ENCODE measurements around the gene TBC1D14. TPM values are rescaled to one million over a fixed set of nuclear protein-coding genes. Genes with fewer than 3 reads are reported as not detected.

Gene TBC1D14
- total RNA-seq, 2 experiments from 2014 or later: 39.4 to 39.8 TPM

DNA sequence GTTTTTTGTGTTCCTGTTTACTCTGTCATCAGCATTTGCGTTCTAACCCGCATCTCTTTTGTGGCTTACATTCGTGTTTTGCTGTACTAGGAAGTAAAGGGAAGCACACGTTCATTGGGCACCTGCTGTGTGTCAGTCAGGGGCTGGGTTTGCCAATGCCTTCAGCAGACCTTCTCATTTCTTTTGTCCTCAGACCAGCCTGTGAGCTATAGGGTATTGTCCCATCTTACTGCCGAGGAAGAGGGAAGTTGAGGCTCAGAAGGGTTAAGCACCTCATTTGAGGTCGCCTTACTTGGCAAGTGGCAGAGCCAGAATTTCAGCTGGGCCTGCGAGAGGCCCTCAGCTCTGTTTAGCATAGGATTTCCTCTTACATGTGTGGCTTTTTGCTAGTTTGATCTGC lies 8.7 kb downstream of the TBC1D14 start:
- DNase-seq: peak; percentile 46
- H3K4me3 Mint-ChIP-seq: peak overlapping the region; percentile 62
- no peaks in the 10 kb centered on the region for H3K27me3 Mint-ChIP-seq (ENCODE audit: low read depth)
- H3K27ac Mint-ChIP-seq: peak overlapping the region; percentile 92
- CTCF ChIA-PET: interaction anchor here (0.7 to 3.3 kb wide), 10 partner anchors 9 to 243 kb away, joined by 3 to 17 read pairs (median 4); no protein-coding TSS in a partner anchor
- H3K36me3 Mint-ChIP-seq (ENCODE audit: low read depth): peaks cover 12% of the 10 kb centered on the region
- peak; percentile 54 for ATAC-seq
- POLR2A ChIA-PET: interaction anchor here (0.7 to 2.7 kb wide), 5 partner anchors 9 to 150 kb away, joined by 3 to 8 read pairs (median 6); partner anchors contain the start of genes GRPEL1 and TADA2B
- H3K4me1 Mint-ChIP-seq (ENCODE audit: low read depth): peaks cover 58% of the 10 kb centered on the region
- H3K9me3 Mint-ChIP-seq (ENCODE audit: insufficient read depth): no peaks in the 10 kb centered on the region

DNA sequence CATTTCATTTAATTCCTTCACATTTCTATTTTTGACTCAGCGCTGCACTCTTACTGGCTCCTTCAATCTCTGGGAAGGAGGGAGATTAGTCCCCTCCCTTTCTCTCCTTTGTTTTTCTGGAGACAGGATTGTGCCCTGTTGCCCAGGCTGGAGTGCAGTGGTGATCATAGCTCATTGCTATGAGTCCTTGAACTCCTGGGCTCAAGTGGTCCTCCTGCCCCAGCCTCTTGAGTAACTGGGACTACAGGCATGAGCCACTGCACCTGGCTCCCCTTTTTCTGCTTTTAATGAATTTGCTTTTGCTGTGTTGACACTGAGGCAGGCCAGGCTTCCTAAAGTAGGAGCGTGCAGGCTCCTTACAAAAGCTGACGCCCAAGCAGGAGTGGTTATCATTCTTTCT lies 10.5 kb downstream of the TBC1D14 start:
- Mint-ChIP-seq H3K4me3 (no peak overlapping the region), H3K4me1 (ENCODE audit: low read depth) (peaks cover 60% of the 10 kb centered on the region), H3K9me3 (ENCODE audit: insufficient read depth) (no peaks in the 10 kb centered on the region), H3K27me3 (ENCODE audit: low read depth) (no peaks in the 10 kb centered on the region), H3K27ac (peak overlapping the region; percentile 49), H3K36me3 (ENCODE audit: low read depth) (peaks cover 28% of the 10 kb centered on the region)
- DNase-seq (no peak), ATAC-seq (no peak)
- CTCF ChIA-PET: interaction anchor here (0.7 to 2.4 kb wide), 4 partner anchors 22 to 123 kb away, joined by 3 to 8 read pairs (median 3); partner anchors contain the start of gene TADA2B
- POLR2A ChIA-PET: interaction anchor here (0.7 kb wide), 1 partner anchor 67 kb away, joined by 5 read pairs; no protein-coding TSS in a partner anchor

DNA sequence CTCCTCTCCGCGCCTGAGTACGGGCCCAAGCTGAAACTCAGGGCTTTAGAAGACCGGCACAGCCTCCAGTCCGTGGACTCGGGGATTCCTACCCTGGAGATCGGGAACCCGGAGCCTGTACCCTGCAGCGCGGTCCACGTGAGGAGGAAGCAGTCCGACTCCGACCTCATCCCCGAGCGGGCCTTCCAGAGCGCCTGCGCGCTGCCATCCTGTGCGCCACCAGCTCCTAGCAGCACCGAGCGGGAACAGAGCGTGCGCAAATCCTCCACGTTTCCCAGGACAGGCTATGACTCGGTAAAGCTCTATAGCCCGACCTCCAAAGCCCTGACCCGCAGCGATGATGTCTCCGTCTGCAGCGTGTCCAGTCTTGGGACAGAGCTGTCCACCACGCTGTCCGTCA lies 13.9 kb downstream of the TBC1D14 start:
- H3K27me3 Mint-ChIP-seq (ENCODE audit: low read depth): no peaks in the 10 kb centered on the region
- no peak for DNase-seq

DNA sequence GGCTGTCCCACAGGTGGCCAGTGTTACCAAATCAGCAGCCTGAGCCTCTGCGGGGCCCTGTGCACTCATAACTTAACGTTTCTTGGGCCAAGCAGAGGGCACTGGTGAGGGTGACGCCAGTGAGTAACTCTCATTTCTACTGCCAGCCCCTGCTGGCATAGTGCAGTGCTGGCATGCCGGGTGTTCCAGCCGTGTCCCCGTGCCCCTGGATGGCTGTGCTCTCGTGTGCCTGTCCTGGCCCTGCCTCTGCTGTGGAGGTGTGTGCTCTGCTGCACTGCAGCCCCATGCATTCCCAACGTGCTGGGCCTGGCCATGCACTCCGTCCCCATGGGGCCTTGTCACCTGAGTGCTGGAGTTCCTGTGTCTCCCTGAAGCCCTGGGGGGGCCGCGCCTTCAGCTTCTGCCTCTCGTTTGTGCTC lies 14.7 kb downstream of the TBC1D14 start:
- no peak overlapping the region for H3K27ac Mint-ChIP-seq
- CTCF ChIA-PET: interaction anchor here (0.9 to 1.3 kb wide), 3 partner anchors 11 to 50 kb away, joined by 3 read pairs; no protein-coding TSS in a partner anchor

More for the DNA sequence above, 13.9 kb downstream of the TBC1D14 start:
- no peak for ATAC-seq
- peaks cover 54% of the 10 kb centered on the region for H3K36me3 Mint-ChIP-seq (ENCODE audit: low read depth)
- H3K4me3 Mint-ChIP-seq: no peak overlapping the region
- ChIA-PET POLR2A (interaction anchor here (0.8 kb wide), 1 partner anchor 10 kb away, joined by 3 read pairs; no protein-coding TSS in a partner anchor), CTCF (interaction anchor here (0.9 to 1.3 kb wide), 3 partner anchors 10 to 50 kb away, joined by 3 to 6 read pairs (median 3); no protein-coding TSS in a partner anchor)
- H3K4me1 Mint-ChIP-seq (ENCODE audit: low read depth): peaks cover 63% of the 10 kb centered on the region
- no peak overlapping the region for H3K27ac Mint-ChIP-seq
- H3K9me3 Mint-ChIP-seq (ENCODE audit: insufficient read depth): no peaks in the 10 kb centered on the region

DNA sequence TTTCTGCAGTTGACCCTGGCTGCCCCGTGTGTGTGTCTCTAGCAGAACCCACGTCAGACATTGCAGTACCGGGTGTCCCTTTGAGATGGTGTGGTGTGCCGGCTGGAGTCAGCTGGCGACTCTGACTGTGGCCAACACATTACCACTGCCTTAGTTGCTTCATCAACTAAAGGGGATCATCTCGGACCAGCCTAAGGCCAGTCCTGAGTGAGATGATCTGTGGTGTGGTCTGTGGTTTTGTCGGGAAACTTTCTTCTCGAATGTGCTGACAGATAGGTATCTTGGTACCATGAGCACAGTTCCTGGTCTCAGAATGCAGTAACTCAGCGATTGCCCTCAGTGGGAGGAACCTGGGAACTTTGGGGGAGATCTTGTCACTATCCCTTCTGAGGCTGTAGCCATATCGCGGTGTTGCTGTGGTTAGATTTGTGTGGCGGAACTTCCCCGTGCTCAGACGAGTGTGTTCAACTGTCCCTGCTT lies 15.8 kb downstream of the TBC1D14 start:
- Mint-ChIP-seq H3K9me3 (ENCODE audit: insufficient read depth) (no peaks in the 10 kb centered on the region), H3K27ac (peak overlapping the region; percentile 65), H3K27me3 (ENCODE audit: low read depth) (no peaks in the 10 kb centered on the region), H3K4me3 (peak overlapping the region; percentile 44), H3K4me1 (ENCODE audit: low read depth) (peaks cover 62% of the 10 kb centered on the region), H3K36me3 (ENCODE audit: low read depth) (peaks cover 55% of the 10 kb centered on the region)
- DNase-seq: no peak
- CTCF ChIA-PET: interaction anchor here (1.0 to 1.4 kb wide), 4 partner anchors 8 to 41 kb away, joined by 3 to 7 read pairs (median 3); no protein-coding TSS in a partner anchor
- POLR2A ChIA-PET: interaction anchor here (0.6 to 2.7 kb wide), 6 partner anchors 8 to 1288 kb away, joined by 3 to 10 read pairs (median 4); partner anchors contain the start of gene TBC1D14
- peak; percentile 18 for ATAC-seq

More for the DNA sequence above, 14.7 kb downstream of the TBC1D14 start:
- POLR2A ChIA-PET: no interaction called here
- no peak for ATAC-seq
- peaks cover 54% of the 10 kb centered on the region for H3K36me3 Mint-ChIP-seq (ENCODE audit: low read depth)
- H3K4me3 Mint-ChIP-seq: no peak overlapping the region
- H3K9me3 Mint-ChIP-seq (ENCODE audit: insufficient read depth): no peaks in the 10 kb centered on the region
- DNase-seq: no peak
- no peaks in the 10 kb centered on the region for H3K27me3 Mint-ChIP-seq (ENCODE audit: low read depth)
- H3K4me1 Mint-ChIP-seq (ENCODE audit: low read depth): peaks cover 66% of the 10 kb centered on the region

DNA sequence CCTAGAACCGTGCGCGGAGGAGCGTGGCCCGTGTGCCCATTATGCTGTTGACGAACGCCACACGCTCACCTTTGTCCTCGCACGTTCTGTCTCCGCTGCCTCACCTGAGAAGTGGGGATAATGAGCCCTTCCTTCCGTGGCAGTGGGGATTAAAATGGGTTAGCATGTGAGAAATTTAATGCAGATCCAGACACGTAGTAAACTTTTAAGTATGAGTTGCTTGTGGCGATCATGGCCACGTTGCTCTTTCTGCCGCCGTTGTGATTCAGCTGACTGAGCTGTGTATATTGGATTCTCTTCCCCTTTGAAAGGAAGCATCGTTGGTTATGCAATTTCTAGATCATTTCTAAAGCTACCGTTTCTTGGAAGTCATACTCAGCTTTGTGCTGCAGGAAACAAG lies 16.5 kb downstream of the TBC1D14 start:
- no peaks in the 10 kb centered on the region for H3K9me3 Mint-ChIP-seq (ENCODE audit: insufficient read depth)
- CTCF ChIA-PET: interaction anchor here (1.0 to 3.4 kb wide), 11 partner anchors 7 to 145 kb away, joined by 3 to 15 read pairs (median 5); a partner anchor contains a TSS
- ATAC-seq (no peak), DNase-seq (no peak)
- no peaks in the 10 kb centered on the region for H3K27me3 Mint-ChIP-seq (ENCODE audit: low read depth)
- peak overlapping the region; percentile 65 for H3K27ac Mint-ChIP-seq
- peaks cover 60% of the 10 kb centered on the region for H3K4me1 Mint-ChIP-seq (ENCODE audit: low read depth)
- H3K4me3 Mint-ChIP-seq: peak overlapping the region; percentile 44
- POLR2A ChIA-PET: interaction anchor here (0.7 to 2.7 kb wide), 6 partner anchors 9 to 150 kb away, joined by 3 to 10 read pairs (median 4); partner anchors contain the start of gene TBC1D14
- H3K36me3 Mint-ChIP-seq (ENCODE audit: low read depth): peaks cover 55% of the 10 kb centered on the region

DNA sequence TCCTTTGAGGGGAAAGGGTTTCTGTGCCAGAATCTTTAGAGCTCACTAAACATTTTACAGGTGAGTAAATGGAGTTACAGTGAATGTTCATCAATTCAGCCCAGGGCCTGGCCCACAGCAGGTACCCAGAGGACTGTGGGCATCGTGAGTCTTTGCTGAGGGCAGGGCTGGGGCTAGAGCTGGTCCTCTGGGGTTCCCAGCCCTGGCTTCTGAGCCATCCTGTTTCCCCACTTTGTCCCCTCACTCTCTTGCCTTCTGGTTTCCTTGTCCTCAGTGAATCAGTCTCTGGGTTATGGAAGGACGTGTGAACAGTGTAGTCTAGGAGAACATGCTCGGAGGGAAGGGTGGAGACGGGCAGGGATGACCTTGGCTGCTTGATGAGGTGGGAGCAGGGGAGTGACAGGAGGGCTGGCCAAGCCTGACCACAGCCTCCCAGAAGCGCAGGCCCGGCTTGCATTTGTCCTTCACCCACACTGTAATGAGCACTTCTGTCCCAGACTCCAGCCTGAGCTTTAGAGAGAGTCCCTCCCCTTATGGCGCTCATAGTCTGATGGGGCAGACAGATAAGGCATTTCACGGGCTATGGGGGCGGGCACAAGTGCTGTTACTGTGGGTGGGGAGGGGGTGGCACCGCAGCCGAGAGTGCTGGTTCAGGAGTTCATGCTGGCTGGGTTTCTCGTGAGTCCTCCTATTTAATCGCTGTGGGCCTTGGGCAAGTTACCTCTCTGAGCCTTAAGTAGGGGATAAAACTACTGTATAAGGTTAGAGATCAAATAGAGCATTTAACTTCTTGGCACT lies 17.3 kb downstream of the TBC1D14 start:
- H3K27me3 Mint-ChIP-seq (ENCODE audit: low read depth): no peaks in the 10 kb centered on the region
- peaks cover 62% of the 10 kb centered on the region for H3K36me3 Mint-ChIP-seq (ENCODE audit: low read depth)
- H3K4me1 Mint-ChIP-seq (ENCODE audit: low read depth): peaks cover 58% of the 10 kb centered on the region
- CTCF ChIA-PET: interaction anchor here (0.7 to 3.4 kb wide), 16 partner anchors 8 to 207 kb away, joined by 3 to 15 read pairs (median 4); a partner anchor contains a TSS
- ATAC-seq (peak; percentile 87), DNase-seq (peak; percentile 72)
- peak overlapping the region; percentile 44 for H3K4me3 Mint-ChIP-seq
- no peaks in the 10 kb centered on the region for H3K9me3 Mint-ChIP-seq (ENCODE audit: insufficient read depth)
- POLR2A ChIA-PET: interaction anchor here (0.7 to 2.7 kb wide), 7 partner anchors 10 to 60 kb away, joined by 3 to 10 read pairs (median 6); partner anchors contain the start of gene TBC1D14
- H3K27ac Mint-ChIP-seq: peak overlapping the region; percentile 65

DNA sequence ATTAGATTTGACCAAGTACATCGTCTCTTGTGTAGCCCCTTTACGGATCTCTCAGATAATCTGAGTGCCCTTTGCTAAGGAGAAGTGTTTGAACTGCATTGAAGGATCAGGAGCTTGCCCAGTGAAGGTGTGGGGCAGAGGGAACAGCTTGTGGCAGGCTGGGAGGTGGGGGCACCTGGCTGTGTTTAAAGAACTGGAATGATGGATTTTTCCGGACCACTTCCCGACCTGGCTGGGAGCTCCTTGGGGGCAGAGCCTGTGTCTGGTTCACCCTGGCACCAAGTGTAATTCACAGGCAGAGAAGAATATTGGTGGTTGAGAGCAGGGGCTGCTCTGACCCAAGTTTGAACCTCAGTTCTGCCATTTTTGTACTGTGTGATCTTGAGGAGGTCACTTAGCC lies 18.5 kb downstream of the TBC1D14 start:
- ATAC-seq (no peak), DNase-seq (no peak)
- ChIA-PET CTCF (interaction anchor here (0.9 to 3.4 kb wide), 4 partner anchors 14 to 143 kb away, joined by 3 to 15 read pairs (median 6); no protein-coding TSS in a partner anchor), POLR2A (interaction anchor here (1.0 to 2.0 kb wide), 5 partner anchors 11 to 59 kb away, joined by 3 to 8 read pairs (median 4); partner anchors contain the start of gene TBC1D14)
- Mint-ChIP-seq H3K27me3 (ENCODE audit: low read depth) (no peaks in the 10 kb centered on the region), H3K4me1 (ENCODE audit: low read depth) (peaks cover 49% of the 10 kb centered on the region), H3K36me3 (ENCODE audit: low read depth) (peaks cover 68% of the 10 kb centered on the region), H3K4me3 (no peak overlapping the region), H3K9me3 (ENCODE audit: insufficient read depth) (no peaks in the 10 kb centered on the region), H3K27ac (peak overlapping the region; percentile 31)

DNA sequence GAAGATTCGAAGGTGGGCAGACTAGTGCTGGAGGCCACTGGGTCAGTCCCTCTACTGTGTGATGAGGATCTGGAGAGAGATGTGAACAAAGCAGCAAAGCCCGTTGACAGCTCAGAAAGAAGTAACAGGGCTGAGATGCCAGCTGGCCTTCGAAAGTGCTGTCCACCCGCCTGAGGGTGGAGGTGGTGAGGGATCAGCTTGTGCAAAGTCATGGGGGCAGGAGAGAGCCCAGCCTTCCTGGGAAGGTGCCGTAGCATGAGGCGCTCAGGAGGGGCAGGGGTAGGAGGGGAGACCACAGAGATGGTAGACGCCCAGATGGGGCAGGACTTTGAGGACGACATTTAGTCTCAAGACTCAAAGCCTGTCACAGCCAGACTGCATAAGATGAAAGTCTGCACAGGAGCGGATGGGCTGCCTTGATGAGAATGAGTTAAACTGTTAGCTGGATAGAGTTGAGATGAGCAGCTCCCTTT lies 19.7 kb downstream of the TBC1D14 start:
- CTCF ChIA-PET: interaction anchor here (0.8 to 3.4 kb wide), 7 partner anchors 13 to 45 kb away, joined by 3 to 15 read pairs (median 4); no protein-coding TSS in a partner anchor
- POLR2A ChIA-PET: interaction anchor here (1.2 kb wide), 1 partner anchor 18 kb away, joined by 5 read pairs; no protein-coding TSS in a partner anchor
- DNase-seq (no peak), ATAC-seq (no peak)
- Mint-ChIP-seq H3K27ac (no peak overlapping the region), H3K36me3 (ENCODE audit: low read depth) (peaks cover 66% of the 10 kb centered on the region), H3K27me3 (ENCODE audit: low read depth) (no peaks in the 10 kb centered on the region), H3K9me3 (ENCODE audit: insufficient read depth) (no peaks in the 10 kb centered on the region), H3K4me3 (no peak overlapping the region), H3K4me1 (ENCODE audit: low read depth) (peaks cover 53% of the 10 kb centered on the region)

DNA sequence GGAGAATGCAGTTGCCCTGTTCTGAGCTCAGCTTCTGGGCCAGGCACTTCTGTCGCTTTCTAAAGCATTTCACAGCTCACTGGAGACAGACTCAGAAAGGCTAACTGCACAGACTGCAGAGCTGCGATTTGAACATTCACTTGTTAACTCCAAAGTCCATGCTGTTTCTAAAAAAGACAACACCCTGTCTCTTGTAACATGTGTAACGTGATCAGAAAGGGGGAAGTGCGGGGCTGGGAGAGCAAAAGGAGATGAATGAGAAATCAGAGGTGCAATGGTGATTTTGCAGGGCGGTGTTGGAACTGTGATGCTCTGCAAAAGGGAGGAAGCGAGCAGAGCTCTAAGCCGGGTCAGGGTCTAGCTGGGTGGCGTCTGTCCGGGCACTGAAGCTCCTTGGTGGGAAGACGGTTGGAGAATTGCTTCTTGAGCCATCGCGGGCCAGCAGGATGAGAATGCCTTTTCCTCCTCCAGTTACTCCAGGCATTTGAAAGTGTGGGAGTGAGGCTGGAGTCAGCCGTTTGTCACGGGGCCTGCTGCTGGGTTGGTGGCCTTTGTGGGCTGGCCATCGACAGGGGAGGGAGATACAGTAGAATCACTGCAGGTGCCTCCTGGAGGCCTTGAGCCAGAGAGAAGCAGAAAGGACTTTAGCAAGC lies 20.3 kb downstream of the TBC1D14 start:
- POLR2A ChIA-PET: interaction anchor here (1.2 kb wide), 1 partner anchor 18 kb away, joined by 5 read pairs; no protein-coding TSS in a partner anchor
- H3K36me3 Mint-ChIP-seq (ENCODE audit: low read depth): peaks cover 62% of the 10 kb centered on the region

DNA sequence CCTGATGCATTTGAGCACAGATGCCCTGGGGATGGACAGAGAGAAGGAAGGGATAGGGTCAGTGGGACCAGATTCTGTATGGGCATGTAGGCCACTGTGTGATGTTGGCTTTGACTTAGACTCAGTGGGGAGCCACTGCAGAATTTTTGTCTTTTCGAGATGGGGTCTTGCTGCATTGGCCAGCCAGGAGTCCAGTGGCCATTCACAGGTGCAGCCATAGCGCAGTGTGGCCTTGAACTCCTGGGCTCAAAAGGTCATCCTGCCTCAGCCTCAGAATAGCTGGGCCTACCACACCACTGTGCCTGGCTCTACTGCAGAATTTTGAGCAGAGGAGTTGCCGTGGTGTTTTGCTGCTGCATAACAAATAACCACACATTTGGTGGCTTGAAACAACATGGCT lies 22.8 kb downstream of the TBC1D14 start:
- H3K4me3 Mint-ChIP-seq: no peak overlapping the region
- H3K27me3 Mint-ChIP-seq (ENCODE audit: low read depth): no peaks in the 10 kb centered on the region
- H3K27ac Mint-ChIP-seq: no peak overlapping the region
- CTCF ChIA-PET: no interaction called here
- DNase-seq: no peak
- H3K9me3 Mint-ChIP-seq (ENCODE audit: insufficient read depth): no peaks in the 10 kb centered on the region
- POLR2A ChIA-PET: no interaction called here
- ATAC-seq: no peak
- peaks cover 25% of the 10 kb centered on the region for H3K4me1 Mint-ChIP-seq (ENCODE audit: low read depth)
- peaks cover 45% of the 10 kb centered on the region for H3K36me3 Mint-ChIP-seq (ENCODE audit: low read depth)

More for the DNA sequence above, 20.3 kb downstream of the TBC1D14 start:
- peaks cover 49% of the 10 kb centered on the region for H3K4me1 Mint-ChIP-seq (ENCODE audit: low read depth)
- no peak overlapping the region for H3K4me3 Mint-ChIP-seq
- H3K9me3 Mint-ChIP-seq (ENCODE audit: insufficient read depth): no peaks in the 10 kb centered on the region
- CTCF ChIA-PET: interaction anchor here (0.9 to 1.8 kb wide), 3 partner anchors 12 to 44 kb away, joined by 3 to 4 read pairs (median 4); no protein-coding TSS in a partner anchor
- no peaks in the 10 kb centered on the region for H3K27me3 Mint-ChIP-seq (ENCODE audit: low read depth)
- ATAC-seq: no peak
- no peak for DNase-seq
- H3K27ac Mint-ChIP-seq: no peak overlapping the region
